Nephron (organoid): ENCODE measurements around the gene CEBPZ.

Experiments
- H3K27ac Mint-ChIP-seq, 3 experiments: 2 replicates each; pipeline ENCODE4 v1.8.0; 2020; ENCODE audit warnings: mixed read lengths in 3 of 3, mild to moderate bottlenecking in 2 of 3, moderate library complexity in 1 of 3
- H3K27me3 Mint-ChIP-seq: 2 replicates; pipeline ENCODE4 v1.8.0; 2021; ENCODE audit warnings: low read depth, mild to moderate bottlenecking, moderate library complexity, mixed read lengths
- H3K36me3 Mint-ChIP-seq: 2 replicates; pipeline ENCODE4 v1.8.0; 2020; ENCODE audit warnings: low read depth, mixed read lengths
- H3K4me1 Mint-ChIP-seq: 2 replicates; pipeline ENCODE4 v1.8.0; 2020; ENCODE audit warnings: mixed read lengths
- H3K4me3 Mint-ChIP-seq, 3 experiments: 2 replicates each; pipeline ENCODE4 v1.8.0; 2020; ENCODE audit warnings: mild to moderate bottlenecking in 3 of 3, mixed read lengths in 3 of 3, moderate library complexity in 2 of 3
- H3K9me3 Mint-ChIP-seq: 2 replicates; pipeline ENCODE4 v1.8.0; 2020; ENCODE audit warnings: mixed read lengths
- TF ChIP-seq, protein P1 (sequence below), 3 experiments: fragments of 200-600 bp; sonication (generic); IDR thresholded peaks; one replicate each; pipeline ENCODE4 v1.5.0; 2021; ENCODE audit warnings: antibody characterized with exemption in 3 of 3; ENCODE audit not compliant: unreplicated experiment in 3 of 3

CEBPZ gene, protein sequence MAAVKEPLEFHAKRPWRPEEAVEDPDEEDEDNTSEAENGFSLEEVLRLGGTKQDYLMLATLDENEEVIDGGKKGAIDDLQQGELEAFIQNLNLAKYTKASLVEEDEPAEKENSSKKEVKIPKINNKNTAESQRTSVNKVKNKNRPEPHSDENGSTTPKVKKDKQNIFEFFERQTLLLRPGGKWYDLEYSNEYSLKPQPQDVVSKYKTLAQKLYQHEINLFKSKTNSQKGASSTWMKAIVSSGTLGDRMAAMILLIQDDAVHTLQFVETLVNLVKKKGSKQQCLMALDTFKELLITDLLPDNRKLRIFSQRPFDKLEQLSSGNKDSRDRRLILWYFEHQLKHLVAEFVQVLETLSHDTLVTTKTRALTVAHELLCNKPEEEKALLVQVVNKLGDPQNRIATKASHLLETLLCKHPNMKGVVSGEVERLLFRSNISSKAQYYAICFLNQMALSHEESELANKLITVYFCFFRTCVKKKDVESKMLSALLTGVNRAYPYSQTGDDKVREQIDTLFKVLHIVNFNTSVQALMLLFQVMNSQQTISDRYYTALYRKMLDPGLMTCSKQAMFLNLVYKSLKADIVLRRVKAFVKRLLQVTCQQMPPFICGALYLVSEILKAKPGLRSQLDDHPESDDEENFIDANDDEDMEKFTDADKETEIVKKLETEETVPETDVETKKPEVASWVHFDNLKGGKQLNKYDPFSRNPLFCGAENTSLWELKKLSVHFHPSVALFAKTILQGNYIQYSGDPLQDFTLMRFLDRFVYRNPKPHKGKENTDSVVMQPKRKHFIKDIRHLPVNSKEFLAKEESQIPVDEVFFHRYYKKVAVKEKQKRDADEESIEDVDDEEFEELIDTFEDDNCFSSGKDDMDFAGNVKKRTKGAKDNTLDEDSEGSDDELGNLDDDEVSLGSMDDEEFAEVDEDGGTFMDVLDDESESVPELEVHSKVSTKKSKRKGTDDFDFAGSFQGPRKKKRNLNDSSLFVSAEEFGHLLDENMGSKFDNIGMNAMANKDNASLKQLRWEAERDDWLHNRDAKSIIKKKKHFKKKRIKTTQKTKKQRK

DNA sequence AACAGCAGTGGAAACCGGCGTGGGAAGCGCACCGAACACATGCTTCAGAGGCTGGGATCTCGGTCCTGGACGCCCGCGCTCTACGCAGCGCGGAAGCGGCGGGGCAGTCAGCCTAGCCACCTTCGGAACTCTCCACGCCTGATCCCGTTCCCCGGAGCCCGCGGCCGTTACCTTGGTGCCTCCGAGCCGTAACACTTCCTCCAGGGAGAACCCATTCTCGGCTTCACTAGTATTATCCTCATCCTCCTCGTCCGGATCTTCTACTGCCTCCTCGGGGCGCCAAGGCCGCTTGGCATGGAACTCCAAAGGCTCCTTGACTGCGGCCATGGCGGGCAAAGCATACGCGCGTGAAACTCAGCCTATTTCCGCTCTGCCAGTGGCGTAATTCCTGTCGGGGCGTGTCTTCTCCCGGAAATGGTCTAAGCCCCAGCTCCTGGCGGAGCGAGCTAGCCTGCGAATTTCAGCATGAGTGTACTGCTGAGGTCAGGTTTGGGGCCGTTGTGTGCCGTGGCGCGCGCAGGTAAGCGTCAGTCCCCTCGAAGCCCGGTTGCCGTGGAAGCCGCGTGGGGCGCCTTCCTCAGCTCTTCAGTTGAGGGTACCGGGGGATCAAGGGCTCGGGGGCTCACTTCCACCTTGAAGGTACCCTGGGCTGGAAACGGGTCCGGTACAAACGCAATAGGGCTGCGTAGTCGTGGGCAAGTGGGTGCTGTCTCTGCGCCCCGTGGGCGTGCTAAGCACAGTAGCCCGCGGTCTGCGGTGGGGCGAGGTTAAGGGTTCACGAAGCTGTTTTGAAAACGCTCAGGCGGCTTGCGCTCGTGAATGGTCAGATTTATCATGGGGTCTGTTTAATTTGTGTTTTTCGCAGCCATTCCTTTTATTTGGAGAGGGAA, at the start of gene CEBPZ, which contains the start of gene NDUFAF7:
Gene CEBPZ, minus strand, starts transcription at position 356 of the 890 bp plus-strand sequence. Its CDS starts 29 bp downstream, at position 327.
Gene NDUFAF7, plus strand, starts transcription at position 418 of the 890 bp plus-strand sequence. Its CDS starts 48 bp downstream, at position 466.
- H3K36me3 Mint-ChIP-seq, result peaks cover 30% of the 10 kb centered on the region
- H3K4me1 Mint-ChIP-seq, result peaks cover 10% of the 10 kb centered on the region
- H3K9me3 Mint-ChIP-seq, result no peaks in the 10 kb centered on the region
- TF ChIP-seq, protein P1, sequence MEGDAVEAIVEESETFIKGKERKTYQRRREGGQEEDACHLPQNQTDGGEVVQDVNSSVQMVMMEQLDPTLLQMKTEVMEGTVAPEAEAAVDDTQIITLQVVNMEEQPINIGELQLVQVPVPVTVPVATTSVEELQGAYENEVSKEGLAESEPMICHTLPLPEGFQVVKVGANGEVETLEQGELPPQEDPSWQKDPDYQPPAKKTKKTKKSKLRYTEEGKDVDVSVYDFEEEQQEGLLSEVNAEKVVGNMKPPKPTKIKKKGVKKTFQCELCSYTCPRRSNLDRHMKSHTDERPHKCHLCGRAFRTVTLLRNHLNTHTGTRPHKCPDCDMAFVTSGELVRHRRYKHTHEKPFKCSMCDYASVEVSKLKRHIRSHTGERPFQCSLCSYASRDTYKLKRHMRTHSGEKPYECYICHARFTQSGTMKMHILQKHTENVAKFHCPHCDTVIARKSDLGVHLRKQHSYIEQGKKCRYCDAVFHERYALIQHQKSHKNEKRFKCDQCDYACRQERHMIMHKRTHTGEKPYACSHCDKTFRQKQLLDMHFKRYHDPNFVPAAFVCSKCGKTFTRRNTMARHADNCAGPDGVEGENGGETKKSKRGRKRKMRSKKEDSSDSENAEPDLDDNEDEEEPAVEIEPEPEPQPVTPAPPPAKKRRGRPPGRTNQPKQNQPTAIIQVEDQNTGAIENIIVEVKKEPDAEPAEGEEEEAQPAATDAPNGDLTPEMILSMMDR (IDR thresholded peaks at IDR 0.05; ENCODE audit: unreplicated experiment in 3 of 3), result no peak
- H3K27ac Mint-ChIP-seq, result no peak within 1 kb of the TSS
- H3K27me3 Mint-ChIP-seq, result no peaks in the 10 kb centered on the region
- H3K4me3 Mint-ChIP-seq, result no peak within 1 kb of the TSS

DNA sequence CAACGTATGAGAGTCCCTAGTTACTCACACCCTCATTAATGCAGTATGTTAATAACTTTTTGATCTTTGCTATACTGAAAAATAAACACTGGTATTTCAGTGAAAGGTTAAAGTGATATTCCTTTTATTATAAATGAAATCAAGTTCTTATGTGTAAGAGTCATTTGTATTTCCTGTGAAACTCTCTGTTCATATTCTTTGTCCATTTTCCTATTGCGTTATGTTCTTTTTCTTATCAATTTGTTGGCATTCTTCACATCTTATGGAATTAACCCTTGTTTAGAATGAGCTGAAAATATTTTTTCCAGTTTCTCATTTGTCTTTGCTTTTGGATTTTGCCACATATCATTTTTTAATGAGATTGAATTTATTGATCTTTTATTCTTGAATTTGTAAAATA, 44.9 kb upstream of the CEBPZ start:
- Mint-ChIP-seq H3K4me3 (no peak overlapping the region), H3K4me1 (no peaks in the 10 kb centered on the region), H3K27me3 (no peaks in the 10 kb centered on the region), H3K27ac (no peak overlapping the region), H3K36me3 (peaks cover 52% of the 10 kb centered on the region), H3K9me3 (no peaks in the 10 kb centered on the region)
- TF ChIP-seq, protein P1 (IDR thresholded peaks at IDR 0.05; ENCODE audit: unreplicated experiment in 3 of 3), result no peak

DNA sequence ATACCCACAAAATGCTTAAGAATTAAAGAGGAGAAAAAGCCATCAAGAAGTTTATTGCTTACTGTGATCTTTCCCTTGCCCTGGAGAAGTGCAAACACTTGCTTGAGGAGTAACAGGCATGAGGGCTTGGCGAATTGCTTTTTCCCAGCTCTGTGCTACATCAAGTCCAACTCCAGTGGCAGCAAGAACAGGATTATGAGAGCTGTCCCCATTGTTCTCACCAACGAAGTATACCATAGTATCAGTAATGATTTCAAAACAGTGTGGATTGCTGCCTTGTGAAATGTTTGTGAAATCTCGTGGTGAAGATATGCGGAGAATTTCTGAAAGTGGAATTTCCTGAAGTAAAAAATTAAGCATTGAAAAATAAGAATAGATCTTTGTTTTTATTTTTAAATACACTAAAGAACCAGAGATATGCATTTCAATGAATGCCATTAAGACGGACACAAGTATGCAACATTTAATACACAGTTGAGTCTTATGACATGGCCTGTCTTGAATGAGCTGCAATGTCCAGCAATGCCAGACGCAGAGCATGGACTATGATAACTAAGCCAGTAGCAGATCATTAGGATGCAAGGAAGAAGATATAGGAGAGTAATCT, 43.1 kb upstream of the CEBPZ start:
- no peak overlapping the region for H3K4me3 Mint-ChIP-seq
- H3K27me3 Mint-ChIP-seq, result no peaks in the 10 kb centered on the region
- H3K9me3 Mint-ChIP-seq, result no peaks in the 10 kb centered on the region
- no peak overlapping the region for H3K27ac Mint-ChIP-seq
- no peaks in the 10 kb centered on the region for H3K4me1 Mint-ChIP-seq
- TF ChIP-seq, protein P1 (IDR thresholded peaks at IDR 0.05; ENCODE audit: unreplicated experiment in 3 of 3), result no peak
- peaks cover 52% of the 10 kb centered on the region for H3K36me3 Mint-ChIP-seq

DNA sequence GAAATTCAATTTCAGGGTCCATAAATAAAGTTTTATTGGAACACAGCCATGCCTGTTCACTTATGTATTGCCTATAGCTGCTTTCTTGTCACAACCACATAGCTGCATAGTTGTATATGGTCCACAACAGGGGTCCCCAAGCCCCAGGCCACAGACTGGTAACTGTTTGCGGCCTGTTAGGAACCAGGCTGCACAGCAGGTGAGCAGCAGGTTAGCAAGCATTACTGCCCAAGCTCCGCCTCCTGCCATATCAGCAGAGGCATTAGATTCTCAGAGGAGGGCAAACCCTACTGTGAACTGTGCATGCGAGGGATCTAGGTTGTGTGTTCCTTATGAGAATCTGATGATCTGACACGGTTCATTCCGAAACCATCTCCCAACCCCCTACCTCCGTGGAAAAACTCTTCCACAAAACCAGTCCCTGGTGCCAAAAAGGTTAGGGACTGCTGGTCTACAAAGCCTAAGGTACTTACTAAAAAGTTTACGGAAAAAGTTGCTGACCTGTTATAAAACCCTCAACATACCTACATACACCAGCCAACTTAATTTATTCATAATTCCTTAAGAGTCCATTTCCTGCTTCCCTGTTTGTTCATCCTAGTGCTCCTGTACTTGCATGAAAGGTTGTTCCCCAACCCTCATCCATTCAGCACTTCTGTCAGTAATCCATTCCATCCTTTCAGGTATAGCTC, 40.1 kb upstream of the CEBPZ start:
- H3K27me3 Mint-ChIP-seq, result no peaks in the 10 kb centered on the region
- H3K9me3 Mint-ChIP-seq, result no peaks in the 10 kb centered on the region
- no peaks in the 10 kb centered on the region for H3K4me1 Mint-ChIP-seq
- H3K36me3 Mint-ChIP-seq, result peaks cover 57% of the 10 kb centered on the region
- TF ChIP-seq, protein P1 (IDR thresholded peaks at IDR 0.05; ENCODE audit: unreplicated experiment in 3 of 3), result no peak
- H3K27ac Mint-ChIP-seq, result no peak overlapping the region
- no peak overlapping the region for H3K4me3 Mint-ChIP-seq
